Ovary (tissue), 9 donors: ENCODE data around the gene ERRFI1. TPM values are rescaled to one million over a fixed set of nuclear protein-coding genes. Genes with fewer than 3 reads are reported as not detected.

Source experiments
- DNase-seq, 5 donors: peaks; one replicate each; pipeline ENCODE4 v3.0.0-alpha.2; 2019 to 2020
- H3K27ac ChIP-seq, 2 donors: fragments of 200-600 bp; one replicate each; pipeline versions ENCODE4 v1.5.1 to v1.8.0; 2019 to 2022
- H3K27me3 ChIP-seq: fragments of 200-600 bp; one replicate; pipeline ENCODE4 v1.8.0; 2022
- H3K36me3 ChIP-seq: fragments of 200-600 bp; sonication (generic); one replicate; pipeline ENCODE4 v1.5.1; 2019
- H3K4me1 ChIP-seq: one replicate; pipeline ENCODE4 v1.8.1; 2013; ENCODE audit warnings: mild to moderate bottlenecking, moderate library complexity; ENCODE audit not compliant: insufficient read depth
- H3K4me3 ChIP-seq: fragments of 200-600 bp; sonication (generic); one replicate; pipeline ENCODE4 v1.5.1; 2017
- H3K9me3 ChIP-seq, 2 donors: fragments of 200-600 bp in 1 of 2; sonication (generic) in 1 of 2; one replicate each; pipeline versions ENCODE4 v1.5.1 to v1.8.1; 2013 to 2019; ENCODE audit warnings: mild to moderate bottlenecking in 1 of 2, moderate library complexity in 1 of 2
- EP300 ChIP-seq: sonication (generic); formaldehyde crosslinking; IDR thresholded peaks from one replicate; pipeline ENCODE4 v1.6.1; 2017; ENCODE audit warnings: antibody characterized with exemption
- POLR2A ChIP-seq: fragments of 450-650 bp; IDR thresholded peaks from one replicate; pipeline ENCODE4 v1.6.1; 2017; ENCODE audit warnings: antibody characterized with exemption, mild to moderate bottlenecking, moderate library complexity
- WGBS, 3 donors: extraction: QIAGEN DNeasy Blood & Tissue Kit in 1 of 3; methylation state at CpG; one replicate each; pipeline versions ENCODE4 v1.1.5 to v1.1.7; 2013 to 2017; 5-methylcytosine and 5-hydroxymethylcytosine counted together
- intact Hi-C, 4 donors: fragments of 100-400 bp; cut with DNase I; formaldehyde crosslinking; loops; one replicate each; pipeline versions ENCODE4 v1.11.0 to v1.15.1; 2022 to 2023
- polyA plus RNA-seq, 2 donors: library from polyadenylated mRNA; stranded (reverse); fragments of 200-250 nt in 1 of 2; fragments of 350-450 nt in 1 of 2; fragmentation: Illumina TruSeq in 1 of 2; extraction: RNeasy Lipid Tissue Mini Kit (QIAGEN cat#74804) in 1 of 2; gene quantifications; one replicate each; pipeline ENCODE4 v1.2.3, GENCODE V29; 2013 to 2014
- total RNA-seq, 7 donors: library from RNA; depleted of rRNA in 2 of 7; stranded (reverse); fragments of >200 nt in 2 of 7; fragmentation: NEBNext Ultra II Directional in 3 of 7; extraction: Animal tissue kit (Norgen Biotek cat#: 25700) in 3 of 7; gene quantifications; one replicate each; pipeline versions ENCODE4 v1.1.0 to v1.2.4, GENCODE V29; 2016 to 2023
- TF ChIP-seq, protein P1 (sequence below), 3 donors: fragments of 450-650 bp in 2 of 3; fragments of 200-600 bp in 1 of 3; IDR thresholded peaks; one replicate each; pipeline versions ENCODE4 v1.5.1 to v1.8.0; 2016 to 2022; ENCODE audit warnings: antibody characterized with exemption in 3 of 3, mild to moderate bottlenecking in 1 of 3
- donor health status: DM: no; HTN: no; CAD: no; lungs with moderate emphysema.
- donor health status: DM: no; HTN: no; CAD: no.
- donor health status: Bipolar disorder and iron deficiency.
- donor health status: DM: yes; HTN: yes; CAD: no.
- donor health status: DM: no; HTN: no; CAD: no.
- donor health status: DM: yes; HTN: yes; CAD: no.

The ERRFI1 gene
- total and polyA plus RNA-seq, 9 donors: 61.3 to 256 (median 109) TPM

DNA sequence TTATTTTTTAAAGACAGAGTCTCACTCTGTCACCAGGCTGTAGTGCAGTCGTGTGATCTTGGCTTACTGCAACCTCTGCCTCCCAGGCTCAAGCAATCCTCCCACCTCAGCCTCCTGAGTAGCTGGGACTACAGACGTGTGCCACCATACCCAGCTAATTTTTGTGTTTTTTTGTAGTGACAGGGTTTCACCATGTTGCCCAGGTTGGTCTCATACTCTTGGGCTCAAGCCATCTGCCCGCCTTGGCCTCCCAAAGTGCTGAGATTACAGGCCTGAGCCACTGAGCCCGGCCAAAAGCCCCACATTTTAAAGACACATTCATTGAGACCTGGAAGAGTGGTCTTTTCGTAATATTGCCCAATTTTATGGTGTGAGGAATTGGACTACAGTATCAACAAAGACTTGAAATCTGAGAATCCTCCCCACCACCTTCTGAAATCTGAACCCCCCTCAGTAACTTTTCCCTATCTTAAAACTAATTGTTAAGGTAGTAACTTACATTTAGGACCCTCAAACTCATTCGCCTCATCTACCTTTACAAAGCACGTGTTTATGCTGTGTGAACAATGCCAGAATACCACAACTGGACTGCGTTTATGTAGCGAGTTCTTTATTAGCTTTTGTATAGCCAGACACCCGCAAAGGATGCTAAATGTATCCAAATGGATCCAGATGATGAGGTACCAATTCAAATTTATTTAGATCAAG lies 2.7 kb downstream of the ERRFI1 start:
- H3K9me3 ChIP-seq: no peaks in the 10 kb centered on the region
- peak overlapping the region in 1 of 2 donors; percentile 22 for H3K27ac ChIP-seq
- 68 to 79% (median 69%) methylated on average over 10 of the region's 10 CpGs for WGBS, 3 donors
- H3K27me3 ChIP-seq: no peaks in the 10 kb centered on the region
- no peak for DNase-seq
- intact Hi-C loops: loop anchor here in 3 of 4 donors (10.0 kb wide), 2 partner anchors 291 to 321 kb away; partner anchors contain the start of gene SLC45A1 (in 2 of the 3)
- H3K4me3 ChIP-seq: peak overlapping the region; percentile 68
- H3K4me1 ChIP-seq: peaks cover 12% of the 10 kb centered on the region
- no peaks in the 10 kb centered on the region for H3K36me3 ChIP-seq
- no peak for TF ChIP-seq EP300
- TF ChIP-seq, protein P1, sequence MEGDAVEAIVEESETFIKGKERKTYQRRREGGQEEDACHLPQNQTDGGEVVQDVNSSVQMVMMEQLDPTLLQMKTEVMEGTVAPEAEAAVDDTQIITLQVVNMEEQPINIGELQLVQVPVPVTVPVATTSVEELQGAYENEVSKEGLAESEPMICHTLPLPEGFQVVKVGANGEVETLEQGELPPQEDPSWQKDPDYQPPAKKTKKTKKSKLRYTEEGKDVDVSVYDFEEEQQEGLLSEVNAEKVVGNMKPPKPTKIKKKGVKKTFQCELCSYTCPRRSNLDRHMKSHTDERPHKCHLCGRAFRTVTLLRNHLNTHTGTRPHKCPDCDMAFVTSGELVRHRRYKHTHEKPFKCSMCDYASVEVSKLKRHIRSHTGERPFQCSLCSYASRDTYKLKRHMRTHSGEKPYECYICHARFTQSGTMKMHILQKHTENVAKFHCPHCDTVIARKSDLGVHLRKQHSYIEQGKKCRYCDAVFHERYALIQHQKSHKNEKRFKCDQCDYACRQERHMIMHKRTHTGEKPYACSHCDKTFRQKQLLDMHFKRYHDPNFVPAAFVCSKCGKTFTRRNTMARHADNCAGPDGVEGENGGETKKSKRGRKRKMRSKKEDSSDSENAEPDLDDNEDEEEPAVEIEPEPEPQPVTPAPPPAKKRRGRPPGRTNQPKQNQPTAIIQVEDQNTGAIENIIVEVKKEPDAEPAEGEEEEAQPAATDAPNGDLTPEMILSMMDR (IDR thresholded peaks at IDR 0.05): no peak

DNA sequence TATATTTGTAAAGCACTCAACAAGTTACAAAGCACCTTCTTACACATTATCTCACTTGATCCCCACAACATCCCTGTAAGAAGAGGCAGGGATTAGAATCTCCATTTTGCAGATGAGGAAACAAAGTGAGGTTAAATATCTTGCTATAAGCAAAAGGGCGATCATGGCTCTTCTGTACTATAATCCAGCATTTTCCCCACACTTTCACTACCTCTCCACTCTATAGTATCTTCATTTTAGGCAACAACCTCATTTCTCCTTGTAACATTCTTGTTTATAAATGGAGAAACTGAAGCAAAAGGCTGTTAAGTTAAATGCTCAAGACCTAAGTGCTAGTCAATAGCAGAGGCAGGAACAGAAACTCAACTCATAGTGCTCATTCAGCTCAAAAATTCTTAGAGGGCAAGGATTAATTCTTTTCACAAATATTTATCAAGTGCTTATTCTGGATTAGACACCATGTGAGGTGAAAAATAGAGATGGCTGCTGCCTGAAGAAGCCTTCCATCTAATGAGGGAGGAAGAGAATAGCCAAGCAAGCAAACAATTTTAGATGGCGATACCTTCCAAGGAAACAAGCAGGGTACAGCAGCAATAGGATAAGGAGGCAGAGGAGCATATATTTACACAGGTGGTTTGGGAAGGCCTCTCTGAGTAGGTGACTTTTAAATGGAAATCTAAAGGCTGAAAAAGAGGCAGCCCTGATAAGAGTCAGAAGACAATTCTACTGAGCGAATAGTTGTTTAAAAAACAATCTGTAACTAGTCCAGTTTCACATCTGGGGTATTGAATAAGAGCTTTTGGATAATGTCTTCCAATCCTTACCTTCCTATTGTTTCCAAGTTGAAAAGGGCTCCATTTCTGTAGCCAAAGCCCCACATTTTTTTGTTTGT lies 3.5 kb downstream of the ERRFI1 start:
- TF ChIP-seq POLR2A: no peak
- TF ChIP-seq EP300: no peak
- TF ChIP-seq, protein P1 (IDR thresholded peaks at IDR 0.05): no peak
- DNase-seq: no peak
- Histone ChIP-seq H3K27me3 (no peaks in the 10 kb centered on the region), H3K4me1 (peaks cover 12% of the 10 kb centered on the region), H3K27ac (peak overlapping the region in 1 of 2 donors; percentile 22), H3K9me3 (no peaks in the 10 kb centered on the region), H3K4me3 (peak overlapping the region; percentile 68), H3K36me3 (no peaks in the 10 kb centered on the region)
- intact Hi-C loops: loop anchor here in 3 of 4 donors (10.0 kb wide), 2 partner anchors 292 to 322 kb away; partner anchors contain the start of gene SLC45A1 (in 2 of the 3)
- 64 to 77% (median 65%) methylated on average over 3 of the region's 3 CpGs for WGBS, 3 donors

DNA sequence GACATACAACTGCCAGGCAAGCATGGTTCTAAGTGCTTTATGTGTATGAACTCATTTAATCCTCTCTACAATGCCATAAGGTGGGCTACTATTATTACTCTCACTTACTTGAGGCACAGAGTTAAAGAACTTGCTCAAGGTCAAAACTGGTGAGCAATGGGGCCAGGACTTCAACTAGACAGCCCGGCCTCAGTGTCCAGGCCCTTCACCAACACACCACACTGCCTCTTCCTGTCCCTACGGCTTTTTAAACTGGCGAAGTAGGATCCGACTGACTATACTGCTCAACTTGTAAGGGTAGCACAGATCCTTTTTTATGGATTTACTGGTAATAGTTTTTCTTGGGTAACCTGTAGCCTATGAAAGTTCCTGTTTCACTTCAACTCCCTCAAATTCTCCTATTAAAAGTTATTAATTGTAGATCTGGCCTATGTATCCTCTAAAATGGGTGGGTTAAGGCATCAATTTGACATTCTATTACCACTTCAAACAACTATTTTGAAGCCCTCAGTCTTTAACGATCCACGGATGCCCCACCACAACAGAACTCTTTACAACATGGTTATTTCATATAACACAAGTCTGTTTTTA lies 4.3 kb downstream of the ERRFI1 start:
- Histone ChIP-seq H3K27me3 (no peaks in the 10 kb centered on the region), H3K9me3 (no peaks in the 10 kb centered on the region), H3K4me3 (no peak overlapping the region), H3K27ac (no peak overlapping the region), H3K36me3 (no peaks in the 10 kb centered on the region), H3K4me1 (peaks cover 9% of the 10 kb centered on the region)
- TF ChIP-seq POLR2A (no peak), EP300 (no peak)
- TF ChIP-seq, protein P1 (IDR thresholded peaks at IDR 0.05): no peak
- WGBS, 3 donors: 86 to 92% (median 90%) methylated on average over 6 of the region's 6 CpGs
- DNase-seq: no peak
- intact Hi-C loops: loop anchor here in 3 of 4 donors (10.0 kb wide), 2 partner anchors 293 to 323 kb away; partner anchors contain the start of gene SLC45A1 (in 2 of the 3)

DNA sequence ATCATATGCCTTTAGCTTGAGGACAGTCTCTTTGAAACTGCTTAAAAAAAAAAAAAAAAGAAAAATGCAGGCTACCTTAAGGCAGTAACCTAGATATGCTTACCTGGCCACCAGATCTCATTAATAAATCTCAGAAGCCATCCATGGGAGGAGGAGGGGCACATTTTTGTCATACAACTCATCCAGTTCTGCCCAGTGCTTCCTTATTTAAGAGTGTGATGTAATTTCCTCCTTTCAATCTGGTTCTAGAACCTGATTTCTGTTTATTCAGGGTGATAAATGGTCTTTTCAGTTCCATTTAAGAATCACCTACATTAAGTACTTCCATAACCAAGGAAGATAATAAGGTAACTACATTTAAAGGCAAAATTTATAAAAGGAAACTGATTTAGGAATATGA lies 6.1 kb downstream of the ERRFI1 start:
- Histone ChIP-seq H3K27me3 (no peaks in the 10 kb centered on the region), H3K4me1 (peaks cover 14% of the 10 kb centered on the region), H3K27ac (no peak overlapping the region), H3K9me3 (no peaks in the 10 kb centered on the region), H3K36me3 (no peaks in the 10 kb centered on the region), H3K4me3 (no peak overlapping the region)
- intact Hi-C loops: loop anchor here in 3 of 4 donors (10.0 kb wide), 2 partner anchors 295 to 325 kb away; partner anchors contain the start of gene SLC45A1 (in 2 of the 3)
- TF ChIP-seq POLR2A: no peak
- no peak for DNase-seq
